Muscle layer of duodenum (tissue), 2 donors: ENCODE results near the gene TMEM200A.

Experiments
- H3K27ac ChIP-seq: one replicate; pipeline ENCODE4 v1.7.0; 2013; ENCODE audit warnings: mild to moderate bottlenecking, low read length
- H3K27me3 ChIP-seq: one replicate; pipeline ENCODE4 v1.7.0; 2013; ENCODE audit warnings: low read depth, mild to moderate bottlenecking, control low read depth, low read length
- H3K36me3 ChIP-seq, 2 donors: one replicate each; pipeline ENCODE4 v1.7.0; 2013; ENCODE audit warnings: low read length in 2 of 2, control low read depth in 1 of 2, mild to moderate bottlenecking in 1 of 2; ENCODE audit not compliant: insufficient read depth in 2 of 2, control insufficient read depth in 1 of 2
- H3K4me1 ChIP-seq, 2 donors: one replicate each; pipeline ENCODE4 v1.7.0; 2013; ENCODE audit warnings: low read length in 2 of 2, mild to moderate bottlenecking in 2 of 2, control low read depth in 1 of 2, moderate library complexity in 1 of 2; ENCODE audit not compliant: insufficient read depth in 2 of 2, control insufficient read depth in 1 of 2
- H3K4me3 ChIP-seq, 2 donors: one replicate each; pipeline ENCODE4 v1.7.0; 2013; ENCODE audit warnings: low read length in 2 of 2, low read depth in 1 of 2, mild to moderate bottlenecking in 1 of 2
- H3K9me3 ChIP-seq, 2 donors: one replicate each; pipeline ENCODE4 v1.7.0; 2013; ENCODE audit warnings: low read length in 2 of 2, control low read depth in 1 of 2, mild to moderate bottlenecking in 1 of 2; ENCODE audit not compliant: control insufficient read depth in 1 of 2
- donor health status: healthy.

Gene TMEM200A

DNA sequence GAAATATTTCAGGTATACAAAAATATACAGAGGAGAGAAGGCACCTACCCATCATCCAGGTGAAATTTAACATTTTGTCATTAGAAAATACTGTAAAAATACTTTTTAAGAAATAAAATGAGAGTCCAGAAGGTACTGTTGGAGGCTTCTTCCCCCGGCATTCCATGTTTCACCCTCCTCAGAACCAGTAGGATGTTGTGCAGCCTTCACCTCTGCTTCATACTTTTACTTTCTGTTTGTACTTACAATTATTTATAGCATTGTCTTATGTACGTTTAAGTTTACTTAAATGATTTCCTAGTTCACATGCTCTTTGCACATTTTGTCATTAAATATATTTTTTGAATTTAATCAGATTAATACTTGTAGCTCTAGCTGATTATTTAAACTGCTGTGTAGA, 30.9 kb downstream of the TMEM200A start:
- Histone ChIP-seq H3K4me3 (peak overlapping the region; percentile 10 to 24), H3K27me3 (no peaks in the 10 kb centered on the region), H3K27ac (no peak overlapping the region), H3K9me3 (no peaks in the 10 kb centered on the region), H3K4me1 (no peaks in the 10 kb centered on the region), H3K36me3 (no peaks in the 10 kb centered on the region)

DNA sequence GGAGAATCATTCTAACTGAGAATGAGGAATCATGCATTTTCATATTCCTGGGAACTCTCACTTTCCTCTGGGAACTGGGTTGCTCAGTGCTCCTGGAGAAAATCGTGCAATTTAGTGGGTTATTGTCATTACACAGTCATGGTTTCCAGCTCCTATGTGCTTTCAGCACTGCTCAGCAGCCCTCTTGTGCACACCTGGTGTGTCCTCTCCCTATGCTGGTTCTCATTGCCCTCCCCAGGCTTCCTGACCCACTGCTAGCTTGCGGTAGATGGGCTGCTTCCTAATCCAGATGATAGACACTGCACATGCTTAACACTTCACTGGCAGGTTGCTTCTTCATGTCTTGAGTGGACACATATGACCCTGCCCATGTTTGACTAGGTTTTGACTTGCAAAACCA, 39.7 kb downstream of the TMEM200A start:
- Histone ChIP-seq H3K27ac (no peak overlapping the region), H3K36me3 (no peaks in the 10 kb centered on the region), H3K4me1 (no peaks in the 10 kb centered on the region), H3K27me3 (no peaks in the 10 kb centered on the region), H3K9me3 (no peaks in the 10 kb centered on the region), H3K4me3 (no peak overlapping the region)

DNA sequence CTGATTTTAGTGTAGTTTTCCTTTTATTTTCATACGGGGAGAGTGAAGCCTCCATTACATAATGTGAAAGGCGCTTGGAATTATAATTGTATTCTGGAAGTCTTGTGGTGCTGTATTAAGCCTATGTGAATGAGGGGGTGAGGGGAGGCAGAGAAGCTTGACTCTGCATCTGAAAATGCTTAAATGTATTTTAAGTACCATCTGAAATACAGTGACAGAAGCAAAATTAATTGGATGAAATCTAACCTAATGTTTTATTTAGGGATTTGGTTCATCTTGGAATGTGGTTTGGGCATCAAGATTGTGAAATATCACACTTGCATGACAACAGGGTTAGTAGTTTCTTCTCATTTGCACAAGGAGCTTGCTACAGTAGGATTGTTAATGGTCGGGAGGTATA, 41.2 kb downstream of the TMEM200A start:
- Histone ChIP-seq H3K9me3 (peaks cover 0 to under 1% of the 10 kb centered on the region in 2 donors), H3K27ac (no peak overlapping the region), H3K4me3 (no peak overlapping the region)

DNA sequence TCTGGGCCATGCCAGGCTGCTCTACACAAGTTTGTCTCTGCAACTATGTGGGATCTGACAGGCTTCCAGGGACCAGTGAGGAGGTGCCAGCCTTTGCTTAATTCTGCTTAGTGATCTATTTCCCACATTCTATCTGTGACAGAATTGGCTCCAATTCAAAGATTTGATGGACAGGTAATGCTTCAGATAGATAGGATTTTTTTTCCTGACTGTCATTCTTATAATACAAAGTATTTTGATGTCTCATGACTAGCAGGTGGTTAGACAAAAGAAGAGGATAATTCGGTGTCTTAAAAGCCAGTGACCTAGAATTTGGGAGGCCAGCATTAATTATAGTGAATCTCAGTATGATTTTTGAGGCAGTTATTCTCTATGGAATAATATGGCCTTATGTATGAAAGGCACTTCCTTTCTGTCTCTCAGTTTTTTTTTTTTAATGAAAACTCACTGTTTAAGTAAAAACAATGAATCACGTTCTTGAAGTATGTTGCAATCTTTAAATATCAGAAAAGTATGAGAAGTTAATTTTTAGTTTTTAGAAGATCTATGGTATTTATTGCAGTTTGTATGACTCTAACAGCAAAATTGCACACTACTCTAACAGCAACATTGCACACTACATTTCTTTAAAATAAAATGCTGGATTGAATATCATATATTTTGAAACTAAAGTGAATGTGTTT, 43.7 kb downstream of the TMEM200A start:
- H3K27me3 ChIP-seq: no peaks in the 10 kb centered on the region
- peaks cover 0 to 6% of the 10 kb centered on the region in 2 donors for H3K9me3 ChIP-seq
- no peak overlapping the region for H3K4me3 ChIP-seq
- no peaks in the 10 kb centered on the region for H3K36me3 ChIP-seq
- no peak overlapping the region for H3K27ac ChIP-seq
- H3K4me1 ChIP-seq: no peaks in the 10 kb centered on the region

More for the DNA sequence above, 41.2 kb downstream of the TMEM200A start:
- Histone ChIP-seq H3K4me1 (no peaks in the 10 kb centered on the region), H3K27me3 (no peaks in the 10 kb centered on the region), H3K36me3 (no peaks in the 10 kb centered on the region)

DNA sequence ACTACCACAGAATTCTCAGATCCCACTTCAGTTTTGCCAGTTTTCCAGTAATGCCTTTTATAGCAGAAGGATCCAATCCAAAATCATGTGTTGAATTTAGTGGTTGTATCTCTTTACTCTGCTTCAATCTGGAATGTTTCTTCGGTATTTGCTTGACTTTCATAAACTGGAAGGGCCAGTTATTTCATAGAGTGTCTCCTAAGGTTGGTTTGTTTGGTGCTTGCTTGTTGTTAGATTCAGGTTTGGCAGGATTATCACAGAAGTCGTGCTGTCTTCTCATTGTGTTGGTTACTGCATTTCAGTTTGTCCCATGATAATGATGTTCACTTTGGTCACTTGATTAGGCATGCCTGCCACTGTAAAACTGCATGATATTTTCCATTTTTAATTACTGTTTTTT, 45.7 kb downstream of the TMEM200A start:
- Histone ChIP-seq H3K27ac (no peak overlapping the region), H3K9me3 (peaks cover 0 to 6% of the 10 kb centered on the region in 2 donors), H3K27me3 (no peaks in the 10 kb centered on the region), H3K36me3 (no peaks in the 10 kb centered on the region), H3K4me1 (no peaks in the 10 kb centered on the region), H3K4me3 (no peak overlapping the region)

DNA sequence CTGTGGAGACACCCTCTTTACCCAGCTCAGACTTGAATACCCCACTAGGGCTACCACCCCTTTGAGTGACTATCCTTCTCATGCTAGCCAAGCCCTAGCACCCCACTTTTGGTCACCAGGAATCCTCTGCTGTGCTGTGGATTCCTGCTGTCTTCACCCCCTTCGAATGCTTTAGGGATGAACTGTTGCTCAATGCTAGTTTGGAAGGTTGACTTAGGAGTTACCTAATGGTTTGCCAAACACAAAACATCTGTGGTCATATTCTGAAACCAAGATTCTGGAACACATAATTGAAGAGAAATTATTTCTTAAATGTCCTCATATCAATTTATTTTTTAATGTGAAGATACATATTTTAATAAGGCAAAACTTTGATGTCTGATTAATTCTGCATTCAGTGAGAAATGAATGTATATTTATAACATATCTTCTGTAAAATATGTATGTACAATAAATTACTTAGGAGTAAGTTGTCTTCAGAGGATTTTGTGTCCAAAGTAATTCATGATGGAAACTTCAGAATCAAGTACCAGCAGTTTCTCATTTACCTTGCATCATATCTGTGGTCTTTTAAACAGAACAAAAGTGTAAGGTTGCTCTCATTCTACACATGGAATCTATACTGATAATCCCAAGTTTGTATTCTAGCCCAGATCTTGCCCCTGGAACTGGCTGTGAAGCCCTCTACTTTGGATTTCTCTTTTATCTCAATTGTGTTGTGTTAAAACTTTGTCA, 46.9 kb downstream of the TMEM200A start:
- Histone ChIP-seq H3K4me3 (no peak overlapping the region), H3K36me3 (no peaks in the 10 kb centered on the region), H3K4me1 (no peaks in the 10 kb centered on the region), H3K27ac (no peak overlapping the region), H3K9me3 (peaks cover 0 to 6% of the 10 kb centered on the region in 2 donors), H3K27me3 (no peaks in the 10 kb centered on the region)

DNA sequence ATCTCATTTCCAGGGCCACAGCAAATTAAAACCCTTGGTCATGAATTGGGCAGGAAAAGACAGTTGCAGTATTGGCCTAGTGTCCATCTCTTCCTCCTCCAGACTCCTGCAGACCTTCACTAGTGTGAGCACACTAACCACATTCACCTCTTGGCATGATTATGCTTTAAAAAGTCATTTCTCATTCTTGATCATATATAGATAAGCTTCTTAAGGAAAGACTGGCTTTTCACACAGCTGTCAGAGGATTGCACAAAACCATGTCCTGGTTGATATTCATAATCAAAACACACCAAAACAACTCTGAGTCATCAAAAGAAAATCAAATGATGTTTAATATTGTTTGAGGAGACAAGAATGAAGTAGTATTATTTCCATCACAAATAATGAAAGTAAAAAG, 52.1 kb downstream of the TMEM200A start:
- no peaks in the 10 kb centered on the region for H3K9me3 ChIP-seq
- H3K36me3 ChIP-seq: no peaks in the 10 kb centered on the region
- no peak overlapping the region for H3K4me3 ChIP-seq
- H3K27ac ChIP-seq: no peak overlapping the region
- H3K4me1 ChIP-seq: no peaks in the 10 kb centered on the region
- H3K27me3 ChIP-seq: no peaks in the 10 kb centered on the region

DNA sequence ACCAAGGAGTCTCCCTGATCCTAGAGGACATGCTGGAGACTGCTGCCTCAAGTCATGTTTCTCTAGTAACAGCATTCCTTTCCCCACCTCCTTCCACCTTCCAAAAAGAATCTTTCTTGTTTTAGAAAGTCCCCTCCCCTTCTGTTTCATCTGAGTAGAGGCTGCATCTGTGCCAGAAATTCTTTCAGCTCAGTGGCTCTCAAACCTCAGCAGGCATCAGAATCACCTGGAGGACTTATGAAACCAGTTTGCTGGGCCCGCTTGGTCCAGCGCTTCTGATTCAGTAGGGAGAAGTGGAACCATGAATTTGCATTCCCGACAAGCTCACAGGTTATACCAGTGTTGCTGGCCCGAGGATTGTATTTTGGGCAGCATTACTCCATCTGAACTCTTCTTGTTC, 55.1 kb downstream of the TMEM200A start:
- Histone ChIP-seq H3K27me3 (no peaks in the 10 kb centered on the region), H3K4me1 (no peaks in the 10 kb centered on the region), H3K27ac (no peak overlapping the region), H3K9me3 (no peaks in the 10 kb centered on the region), H3K4me3 (no peak overlapping the region), H3K36me3 (no peaks in the 10 kb centered on the region)

DNA sequence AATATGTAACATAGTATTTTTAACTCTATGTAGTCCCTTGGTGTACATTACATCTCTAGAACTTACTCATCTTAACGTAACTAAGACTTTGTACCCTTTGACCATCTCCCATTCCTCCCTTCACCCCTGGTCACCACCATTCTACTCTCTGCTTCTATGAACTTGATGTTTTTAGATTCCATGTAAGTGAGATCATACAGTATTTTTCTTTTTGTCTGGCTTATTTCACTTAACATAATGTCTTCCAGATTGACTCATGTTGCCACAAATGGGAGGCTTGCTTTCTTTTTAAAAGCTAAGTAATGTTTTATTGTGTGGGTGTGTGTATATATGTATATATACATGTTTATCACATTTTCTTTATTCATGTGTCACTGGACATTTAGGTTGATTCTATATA, 55.8 kb downstream of the TMEM200A start:
- H3K9me3 ChIP-seq: no peaks in the 10 kb centered on the region
- H3K36me3 ChIP-seq: no peaks in the 10 kb centered on the region
- no peaks in the 10 kb centered on the region for H3K27me3 ChIP-seq
- H3K4me3 ChIP-seq: no peak overlapping the region
- no peak overlapping the region for H3K27ac ChIP-seq
- H3K4me1 ChIP-seq: no peaks in the 10 kb centered on the region

DNA sequence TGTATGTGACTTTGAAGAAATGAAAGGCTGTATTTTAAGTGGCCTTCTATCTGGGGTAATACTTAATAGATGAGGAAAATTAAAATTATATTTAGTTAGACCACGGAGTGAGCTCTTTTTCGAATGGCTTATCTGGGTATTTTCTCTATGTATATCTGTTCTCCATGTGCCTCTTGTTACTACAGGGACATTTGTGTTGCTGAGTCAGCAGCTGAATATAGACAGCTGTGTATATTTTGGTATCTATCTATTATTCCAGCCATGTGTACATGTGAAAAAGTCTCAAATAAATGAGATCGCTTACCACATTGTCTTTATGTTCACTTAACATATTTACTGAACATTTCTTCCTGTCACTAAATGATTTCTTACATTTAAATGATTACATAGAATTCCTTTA, 57.2 kb downstream of the TMEM200A start:
- Histone ChIP-seq H3K27me3 (no peaks in the 10 kb centered on the region), H3K27ac (no peak overlapping the region), H3K36me3 (no peaks in the 10 kb centered on the region), H3K9me3 (no peaks in the 10 kb centered on the region), H3K4me1 (no peaks in the 10 kb centered on the region), H3K4me3 (no peak overlapping the region)

DNA sequence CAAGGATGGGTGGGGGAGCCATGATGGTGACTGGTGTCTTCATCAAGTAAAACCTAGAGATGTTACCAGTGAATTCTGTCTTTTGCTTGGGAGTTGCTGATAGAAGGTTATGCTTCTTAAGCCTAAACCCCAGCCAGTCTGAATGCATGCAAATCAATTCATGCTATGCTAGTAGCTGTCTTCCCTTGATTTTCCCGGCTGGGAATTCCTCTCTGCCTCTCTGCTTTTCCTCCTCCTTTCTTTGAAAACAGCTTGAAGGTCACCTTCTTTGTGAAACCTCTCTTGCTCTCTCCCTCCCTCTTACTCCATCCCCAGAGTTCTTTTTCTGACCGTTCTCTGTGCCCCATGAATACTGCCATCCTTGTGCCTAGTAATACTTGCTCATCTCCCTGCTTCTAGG, 58.9 kb downstream of the TMEM200A start:
- Histone ChIP-seq H3K36me3 (no peaks in the 10 kb centered on the region), H3K27ac (no peak overlapping the region), H3K27me3 (no peaks in the 10 kb centered on the region)

DNA sequence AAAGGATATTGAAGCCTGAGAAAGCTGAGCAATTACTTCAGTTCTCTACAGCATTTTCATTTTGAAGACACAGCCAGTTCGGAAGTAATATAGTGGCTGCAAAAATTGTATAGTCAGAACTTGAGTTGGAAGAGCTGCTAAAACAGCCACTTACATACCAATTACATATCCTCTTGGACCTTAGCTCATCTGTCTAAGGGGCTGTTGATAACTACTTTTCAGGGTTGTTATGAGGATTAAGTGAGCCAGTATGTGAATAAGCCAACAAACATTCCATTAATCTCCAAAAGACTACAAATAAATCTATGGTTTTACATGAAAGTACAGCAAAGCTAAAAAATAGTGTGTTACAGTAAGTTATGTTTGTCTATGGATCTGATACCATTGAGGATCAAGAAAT, 59.7 kb downstream of the TMEM200A start:
- H3K27me3 ChIP-seq: no peaks in the 10 kb centered on the region
- no peak overlapping the region for H3K4me3 ChIP-seq
- no peaks in the 10 kb centered on the region for H3K4me1 ChIP-seq
- no peak overlapping the region for H3K27ac ChIP-seq
- H3K36me3 ChIP-seq: no peaks in the 10 kb centered on the region
- H3K9me3 ChIP-seq: no peaks in the 10 kb centered on the region

More for the DNA sequence above, 58.9 kb downstream of the TMEM200A start:
- Histone ChIP-seq H3K9me3 (no peaks in the 10 kb centered on the region), H3K4me1 (no peaks in the 10 kb centered on the region), H3K4me3 (no peak overlapping the region)
